Cardiac muscle cell (in vitro differentiated cells and primary cell): ENCODE measurements around the gene TXNRD2. TPM values are rescaled to one million over a fixed set of nuclear protein-coding genes. Genes with fewer than 3 reads are reported as not detected.
A peak's percentile ranks its signal among the peaks of the same experiment; 100 is the strongest.

Experiments used
- DNase-seq, 2 donors: peaks; one replicate each; pipeline versions ENCODE4 v3.0.0 to v3.0.0-alpha.2; 2010 to 2017; ENCODE audit warnings: low read depth in 1 of 2, low spot score in 1 of 2
- H3K27ac ChIP-seq: fragments of 200-600 bp; sonication (generic); 2 replicates; pipeline ENCODE4 v1.5.1; 2016
- H3K27me3 ChIP-seq: fragments of 200-600 bp; sonication (generic); 2 replicates; pipeline ENCODE4 v1.6.0; 2016; ENCODE audit warnings: control low read depth
- H3K36me3 ChIP-seq: fragments of 200-600 bp; sonication (generic); 2 replicates; pipeline ENCODE4 v1.5.1; 2016; ENCODE audit warnings: control low read depth
- H3K4me1 ChIP-seq: fragments of 200-600 bp; sonication (generic); 2 replicates; pipeline ENCODE4 v1.8.1; 2017; ENCODE audit warnings: low read depth, mild to moderate bottlenecking, mixed run types
- H3K4me3 ChIP-seq: fragments of 200-600 bp; sonication (generic); 2 replicates; pipeline ENCODE4 v1.5.1; 2016; ENCODE audit warnings: mild to moderate bottlenecking
- H3K9me3 ChIP-seq: fragments of 200-600 bp; sonication (generic); 2 replicates; pipeline ENCODE4 v1.5.1; 2017; ENCODE audit warnings: low read depth, mild to moderate bottlenecking, control low read depth
- polyA plus RNA-seq: library from polyadenylated mRNA; unstranded; fragments of >200 nt; fragmentation: Nextera tagmentation; extraction: Ambion mirVana; gene quantifications from 2 replicates; pipeline ENCODE4 v1.2.1, GENCODE V29; 2016
- total RNA-seq: library from RNA; depleted of rRNA; stranded (reverse); fragments of >200 nt; gene quantifications from 2 replicates; pipeline ENCODE4 v1.2.3, GENCODE V29; 2016
- TF ChIP-seq, protein P1 (sequence below): IDR thresholded peaks from 2 replicates; pipeline ENCODE4 v1.5.1; 2012; ENCODE audit warnings: low read depth, mild to moderate bottlenecking, low read length

The TXNRD2 gene
- total and polyA plus RNA-seq, 2 experiments from 2014 or later = 15.6 to 21.2 TPM

DNA sequence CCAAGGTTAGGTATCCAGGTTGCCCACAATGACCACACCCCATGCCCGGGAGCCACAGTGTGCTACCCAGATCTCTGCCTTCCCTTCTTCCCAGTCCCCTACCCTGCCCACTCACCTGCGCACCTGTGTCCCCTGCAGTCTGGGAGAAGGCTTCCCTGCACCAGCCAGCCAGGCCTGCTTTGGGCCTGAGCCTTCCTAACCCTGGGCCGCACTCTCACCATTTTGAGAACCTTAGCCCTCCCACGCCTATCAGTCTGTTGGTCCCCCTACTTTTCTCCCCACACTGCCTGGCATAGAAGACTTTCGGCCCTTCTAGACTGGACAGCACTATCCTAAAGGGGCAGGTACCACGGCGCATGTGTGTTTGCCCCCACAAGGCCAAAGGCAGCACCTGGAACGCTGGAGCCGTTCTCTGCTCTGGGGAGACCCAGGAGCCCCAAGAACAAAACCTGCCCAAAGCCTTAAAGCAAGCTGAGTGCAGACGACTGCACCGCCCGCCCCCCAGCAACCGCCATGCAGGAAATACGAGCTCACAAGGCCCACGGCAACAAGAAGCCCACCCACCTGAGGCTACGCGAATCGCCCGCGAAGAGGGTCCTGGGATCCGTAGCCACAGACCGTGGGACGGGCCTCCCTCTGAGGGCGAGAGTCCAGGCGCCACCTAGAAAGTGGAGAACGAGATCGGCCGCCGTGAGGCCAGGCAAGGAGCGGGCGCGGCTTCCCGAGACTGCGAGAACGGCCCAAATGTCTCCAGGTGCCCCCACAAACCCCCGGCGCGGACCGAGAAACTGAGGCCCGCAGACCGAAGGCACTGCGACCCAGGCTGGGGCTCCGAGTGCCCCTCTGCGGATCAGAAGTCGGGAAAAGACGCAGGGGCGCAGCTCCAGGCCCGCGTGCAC, 87.5 kb downstream of the TXNRD2 start:
- no peak for DNase-seq
- H3K27me3 ChIP-seq = no peaks in the 10 kb centered on the region
- peak overlapping the region; percentile 80 for H3K4me3 ChIP-seq
- peaks cover 8% of the 10 kb centered on the region for H3K4me1 ChIP-seq
- TF ChIP-seq, protein P1, sequence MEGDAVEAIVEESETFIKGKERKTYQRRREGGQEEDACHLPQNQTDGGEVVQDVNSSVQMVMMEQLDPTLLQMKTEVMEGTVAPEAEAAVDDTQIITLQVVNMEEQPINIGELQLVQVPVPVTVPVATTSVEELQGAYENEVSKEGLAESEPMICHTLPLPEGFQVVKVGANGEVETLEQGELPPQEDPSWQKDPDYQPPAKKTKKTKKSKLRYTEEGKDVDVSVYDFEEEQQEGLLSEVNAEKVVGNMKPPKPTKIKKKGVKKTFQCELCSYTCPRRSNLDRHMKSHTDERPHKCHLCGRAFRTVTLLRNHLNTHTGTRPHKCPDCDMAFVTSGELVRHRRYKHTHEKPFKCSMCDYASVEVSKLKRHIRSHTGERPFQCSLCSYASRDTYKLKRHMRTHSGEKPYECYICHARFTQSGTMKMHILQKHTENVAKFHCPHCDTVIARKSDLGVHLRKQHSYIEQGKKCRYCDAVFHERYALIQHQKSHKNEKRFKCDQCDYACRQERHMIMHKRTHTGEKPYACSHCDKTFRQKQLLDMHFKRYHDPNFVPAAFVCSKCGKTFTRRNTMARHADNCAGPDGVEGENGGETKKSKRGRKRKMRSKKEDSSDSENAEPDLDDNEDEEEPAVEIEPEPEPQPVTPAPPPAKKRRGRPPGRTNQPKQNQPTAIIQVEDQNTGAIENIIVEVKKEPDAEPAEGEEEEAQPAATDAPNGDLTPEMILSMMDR = no peak
- no peaks in the 10 kb centered on the region for H3K9me3 ChIP-seq
- H3K36me3 ChIP-seq = peaks cover 10% of the 10 kb centered on the region
- peak overlapping the region; percentile 91 for H3K27ac ChIP-seq

DNA sequence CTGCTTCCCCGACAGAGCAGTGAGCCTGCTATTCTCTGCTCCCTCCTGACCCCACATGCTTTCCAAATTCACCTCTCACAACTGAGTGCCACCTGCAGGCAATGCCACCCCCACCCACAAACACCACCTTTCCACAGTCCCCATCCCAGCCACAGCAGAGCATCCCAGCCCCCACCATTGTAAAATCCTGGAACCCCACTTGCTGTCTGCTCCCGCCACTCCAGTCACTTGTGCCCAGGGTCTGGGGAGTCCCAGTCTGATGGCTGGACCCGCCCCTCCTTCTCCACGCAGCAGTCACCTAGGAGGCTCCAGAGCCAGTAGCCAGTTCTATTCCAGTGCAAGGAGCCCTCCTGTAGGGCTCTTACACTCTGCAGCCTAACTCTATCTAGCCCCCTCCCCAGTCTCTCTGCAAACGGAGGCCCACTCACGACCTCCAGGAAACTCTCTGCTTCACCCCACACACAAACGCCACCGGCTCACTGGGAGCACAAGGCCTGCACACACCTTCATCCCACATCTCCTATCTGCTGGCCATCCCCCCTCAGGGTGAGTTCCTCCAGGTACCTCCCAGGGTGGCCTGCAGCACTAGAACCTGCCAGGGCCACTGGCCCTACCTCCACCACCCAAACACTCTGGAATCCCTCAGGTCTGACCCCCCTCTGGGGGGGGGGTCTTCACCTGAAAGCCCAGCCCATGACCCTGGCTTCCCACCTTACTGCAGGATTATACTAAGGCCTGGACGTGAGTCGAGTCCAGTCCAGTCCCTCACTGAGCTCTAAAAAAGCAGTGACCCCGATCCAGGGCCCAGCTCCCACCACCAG, 88.3 kb downstream of the TXNRD2 start:
- DNase-seq = no peak
- H3K9me3 ChIP-seq = no peaks in the 10 kb centered on the region
- TF ChIP-seq, protein P1 = no peak
- H3K36me3 ChIP-seq = peaks cover 10% of the 10 kb centered on the region
- peaks cover 8% of the 10 kb centered on the region for H3K4me1 ChIP-seq
- H3K27me3 ChIP-seq = no peaks in the 10 kb centered on the region
- H3K4me3 ChIP-seq = peak overlapping the region; percentile 80
- peak overlapping the region; percentile 91 for H3K27ac ChIP-seq

DNA sequence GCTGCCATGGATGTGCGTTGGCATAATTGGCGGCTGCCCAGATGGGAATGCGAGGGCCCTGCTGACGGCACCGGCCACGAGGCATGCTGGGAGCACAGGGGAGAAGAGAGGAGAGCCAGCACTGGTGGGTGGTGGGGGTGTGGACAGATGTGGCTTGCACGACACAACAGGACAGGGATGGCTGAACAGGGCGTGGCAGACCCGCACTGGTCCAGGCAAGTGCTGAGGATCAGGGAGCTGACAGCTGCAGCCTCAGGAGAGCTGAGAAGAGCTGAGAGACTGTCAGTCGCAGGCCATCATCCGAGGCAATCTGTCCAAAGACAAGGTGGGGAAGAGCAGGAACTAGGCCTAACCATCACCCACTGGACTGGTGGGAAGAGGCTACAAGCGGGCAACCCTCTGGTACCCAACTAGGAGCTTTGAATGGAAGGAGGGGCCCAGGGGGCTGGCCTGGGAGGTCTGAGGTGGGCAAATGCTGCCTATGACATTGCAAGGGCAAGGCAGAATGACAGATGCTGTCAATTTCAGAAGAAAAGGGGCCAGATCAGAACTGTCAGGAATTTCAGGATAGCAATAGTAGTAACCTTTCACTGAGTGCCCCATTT, 89.3 kb downstream of the TXNRD2 start:
- no peak for DNase-seq
- Histone ChIP-seq H3K9me3 (no peaks in the 10 kb centered on the region), H3K27ac (no peak overlapping the region), H3K4me1 (peaks cover 8% of the 10 kb centered on the region), H3K27me3 (no peaks in the 10 kb centered on the region), H3K4me3 (no peak overlapping the region), H3K36me3 (peaks cover 10% of the 10 kb centered on the region)
- TF ChIP-seq, protein P1 = no peak

DNA sequence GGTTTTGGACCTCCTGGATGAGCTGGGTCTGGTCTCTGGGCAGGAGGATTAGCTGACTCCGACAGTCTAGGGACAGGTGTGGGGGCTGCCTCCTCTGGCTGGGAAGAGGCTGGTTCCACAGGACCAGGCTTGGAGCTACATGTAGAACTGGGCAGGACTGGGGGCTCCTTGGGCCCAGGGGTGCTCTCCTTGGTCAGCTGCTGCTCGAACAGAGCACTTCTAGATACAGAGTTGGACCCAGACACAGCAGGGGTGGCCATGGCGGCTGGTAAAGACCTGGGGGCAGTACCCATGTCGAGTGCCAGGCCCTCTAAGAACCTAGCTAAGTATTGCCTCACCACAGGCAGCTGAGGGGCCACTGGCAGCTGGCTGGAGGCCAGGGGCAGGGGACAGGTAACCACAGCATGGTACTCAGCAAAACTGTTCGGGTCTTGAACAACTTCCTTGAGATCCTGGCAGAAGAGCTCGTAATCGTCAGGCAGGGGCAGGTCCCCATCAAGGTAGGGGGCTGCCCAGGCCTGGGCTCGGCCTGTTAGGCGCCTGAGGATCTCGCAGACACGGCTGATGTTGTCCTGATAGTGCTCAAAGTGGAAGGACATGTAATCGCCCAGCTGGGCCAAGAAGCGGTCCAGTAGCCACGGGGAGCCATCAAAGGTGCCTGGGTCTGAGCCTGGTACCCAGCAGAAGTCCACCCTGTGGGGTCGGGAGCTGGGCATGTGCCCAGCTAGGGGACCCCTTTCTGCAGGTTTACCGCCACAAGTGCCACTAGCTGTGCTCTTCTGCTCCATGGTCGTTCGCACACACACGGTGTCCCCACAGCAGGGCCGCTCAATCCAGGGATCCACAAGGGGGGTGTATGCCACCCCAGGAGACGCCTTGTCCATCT, 90.1 kb downstream of the TXNRD2 start:
- Histone ChIP-seq H3K4me1 (peaks cover 8% of the 10 kb centered on the region), H3K27ac (no peak overlapping the region), H3K9me3 (no peaks in the 10 kb centered on the region), H3K27me3 (no peaks in the 10 kb centered on the region), H3K4me3 (no peak overlapping the region), H3K36me3 (peaks cover 10% of the 10 kb centered on the region)
- TF ChIP-seq, protein P1 = no peak
- DNase-seq = no peak

DNA sequence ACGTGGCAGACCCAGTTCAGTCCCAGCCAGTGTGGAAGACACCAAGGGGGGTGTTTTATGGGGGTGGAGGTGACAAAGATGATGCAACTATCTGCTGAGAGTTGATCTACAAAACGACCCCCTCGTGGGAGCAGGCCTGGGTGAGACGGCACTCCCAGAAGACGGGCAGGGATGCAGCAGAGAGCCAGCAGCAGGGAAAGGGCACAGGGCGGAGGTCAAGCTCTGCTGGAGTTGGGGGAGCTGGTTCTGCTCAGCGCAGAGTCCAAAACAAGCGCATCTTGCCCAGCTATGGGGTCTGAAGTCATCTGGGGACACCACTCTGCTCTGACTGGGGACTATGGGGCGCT, 90.9 kb downstream of the TXNRD2 start:
- Histone ChIP-seq H3K4me3 (no peak overlapping the region), H3K4me1 (peaks cover 8% of the 10 kb centered on the region), H3K36me3 (peaks cover 10% of the 10 kb centered on the region), H3K9me3 (no peaks in the 10 kb centered on the region), H3K27me3 (no peaks in the 10 kb centered on the region), H3K27ac (no peak overlapping the region)
- no peak for DNase-seq
- TF ChIP-seq, protein P1 = no peak
